Activated effector memory CD4-positive, alpha-beta T cell treated with Interleukin-2 at 50 U/mL for 16 hours (primary cell): ENCODE results near the gene CBX4.
A peak's percentile ranks its signal among the peaks of the same experiment; 100 is the strongest.

Experiments
- DNase-seq: peaks from one replicate; pipeline ENCODE4 v3.0.0-alpha.2; 2020

Gene CBX4

DNA sequence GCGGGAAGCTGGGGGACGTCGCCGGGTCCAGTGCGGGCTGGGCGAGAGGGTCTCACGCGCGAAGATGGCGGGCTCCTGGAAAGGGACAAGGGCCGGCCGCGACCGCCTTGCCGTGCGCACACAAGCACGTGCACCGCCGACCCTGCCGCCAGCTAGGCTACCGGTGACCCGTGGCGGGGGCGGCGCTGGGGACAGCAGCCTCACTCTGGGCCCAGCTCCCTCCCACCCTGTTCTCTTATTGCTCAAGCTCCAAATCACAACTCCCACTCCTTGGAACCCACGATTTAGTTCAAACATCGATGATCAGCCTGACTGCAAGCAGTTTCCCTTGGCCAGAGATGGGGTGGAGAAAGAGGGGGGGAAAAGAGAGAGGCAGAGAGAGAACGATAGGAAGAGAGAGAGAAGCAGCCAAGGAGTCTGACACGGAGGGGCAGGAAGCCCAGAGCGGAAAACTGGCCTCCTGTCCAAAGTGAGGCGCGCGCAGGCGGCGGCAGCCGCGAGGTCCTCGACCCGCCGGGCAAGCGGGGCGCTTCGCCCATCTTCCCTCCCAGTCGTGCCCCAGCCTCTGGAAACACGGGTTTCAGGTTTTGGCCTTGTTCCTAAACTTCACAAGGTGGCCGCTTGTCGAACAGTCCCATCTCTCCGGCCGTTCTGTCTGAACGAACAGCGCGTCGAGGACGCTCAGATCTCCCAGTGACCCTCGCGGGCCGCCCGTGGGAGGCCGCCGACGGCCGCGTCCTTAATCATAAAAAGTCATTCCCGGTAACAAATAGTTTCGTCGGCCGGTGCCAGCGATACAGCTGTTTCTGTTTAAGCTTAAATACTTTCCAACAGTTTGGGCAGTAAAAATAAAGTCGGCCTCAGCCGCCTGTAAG, 40.7 kb downstream of the CBX4 start:
- DNase-seq, result no peak

DNA sequence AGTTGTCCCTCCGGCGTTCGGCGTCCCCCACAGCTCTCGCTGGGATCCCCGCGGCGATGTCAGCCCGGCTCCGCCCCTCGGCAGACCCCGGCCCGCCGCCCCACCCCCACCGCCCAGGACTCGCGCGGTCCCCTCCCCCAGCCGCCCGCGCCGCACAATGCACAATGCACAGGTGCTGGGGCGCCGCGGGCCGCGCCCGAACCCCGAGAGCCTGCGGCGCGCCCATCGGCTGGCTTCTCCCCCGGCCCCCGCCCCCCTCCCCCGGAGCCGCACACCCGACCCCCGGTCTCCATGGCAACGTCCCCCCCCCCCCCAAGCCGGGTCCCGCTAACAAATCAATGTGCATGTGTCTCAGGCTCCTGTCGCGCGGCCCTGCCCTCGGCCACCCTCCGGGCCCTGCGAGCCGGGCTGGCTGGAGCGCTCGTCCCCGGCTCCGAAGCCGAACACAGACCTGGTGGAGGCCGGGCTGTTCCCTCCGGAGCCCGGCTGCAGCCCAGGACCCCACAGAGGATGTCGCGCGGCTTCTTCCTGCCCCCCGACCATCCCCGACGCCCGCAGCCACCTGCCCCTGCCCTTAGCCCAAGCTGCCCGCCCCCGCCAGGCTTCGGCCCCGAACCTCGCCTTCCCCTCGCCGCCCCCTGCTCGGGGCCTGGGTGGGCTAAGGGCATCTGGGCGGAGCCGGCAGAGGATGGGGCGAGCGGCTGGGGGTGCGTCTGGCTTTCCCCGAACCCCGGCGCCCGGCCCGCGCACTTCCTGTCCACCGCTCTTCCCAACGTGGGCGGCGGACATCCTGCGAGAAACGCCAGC, 41.5 kb downstream of the CBX4 start:
- no peak for DNase-seq

DNA sequence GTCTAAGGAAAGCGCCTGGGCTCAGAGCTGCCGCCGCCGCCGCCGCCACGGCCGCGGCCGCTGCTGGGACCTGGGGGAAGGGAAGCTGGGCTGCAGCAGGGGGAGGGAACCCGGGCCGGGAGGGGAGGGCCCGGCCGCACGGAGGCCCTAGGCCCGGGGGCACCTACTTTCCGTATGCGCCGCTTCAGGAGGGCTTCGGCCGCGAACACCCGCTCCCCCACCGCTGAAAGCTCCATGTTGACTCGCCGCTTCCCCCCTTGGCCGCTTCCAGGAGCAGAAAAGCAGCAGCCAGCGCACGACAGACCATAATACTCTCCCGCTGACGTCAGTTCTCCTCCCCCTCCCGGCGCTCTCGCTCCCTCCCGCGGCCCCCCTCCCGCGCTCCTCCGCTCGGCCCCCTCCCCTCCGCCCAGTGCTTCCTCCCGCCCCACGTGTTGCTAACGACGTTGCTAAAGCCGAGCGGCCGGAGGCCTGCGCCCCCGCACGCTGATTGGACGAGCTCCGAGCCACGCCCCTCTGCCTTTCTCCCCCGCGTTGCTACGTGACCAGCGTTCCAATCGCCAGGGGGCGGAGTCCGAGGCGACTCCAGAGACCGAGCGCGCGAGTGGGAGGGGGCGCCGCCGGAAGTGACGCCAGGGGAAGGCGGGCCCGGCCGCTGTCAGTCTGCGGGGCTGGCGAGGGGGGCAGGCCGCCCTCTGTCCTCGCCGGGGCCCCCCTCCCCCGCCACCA, 42.3 kb downstream of the CBX4 start, which contains the start of gene CBX8:
CBX8 (minus strand) TSS at position 315 of the 729 bp plus-strand sequence; CDS start at position 236, 79 bp downstream.
- peak; percentile 97 for DNase-seq

DNA sequence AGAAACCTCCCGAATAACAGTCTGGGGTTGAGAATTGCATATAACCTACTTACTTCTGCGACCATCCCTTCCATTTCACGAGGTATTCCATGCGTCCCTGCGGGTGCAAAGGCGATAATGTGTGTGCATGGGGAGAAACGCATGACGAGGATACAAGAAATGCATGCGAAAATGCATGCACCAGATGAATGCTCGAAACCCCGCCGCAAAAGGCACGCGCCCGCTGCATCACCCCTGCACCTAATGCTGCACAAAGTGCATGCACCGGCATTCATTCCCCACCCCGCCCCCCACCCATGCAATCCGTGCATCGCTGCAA, 42.8 kb downstream of the CBX4 start:
- DNase-seq, result no peak

DNA sequence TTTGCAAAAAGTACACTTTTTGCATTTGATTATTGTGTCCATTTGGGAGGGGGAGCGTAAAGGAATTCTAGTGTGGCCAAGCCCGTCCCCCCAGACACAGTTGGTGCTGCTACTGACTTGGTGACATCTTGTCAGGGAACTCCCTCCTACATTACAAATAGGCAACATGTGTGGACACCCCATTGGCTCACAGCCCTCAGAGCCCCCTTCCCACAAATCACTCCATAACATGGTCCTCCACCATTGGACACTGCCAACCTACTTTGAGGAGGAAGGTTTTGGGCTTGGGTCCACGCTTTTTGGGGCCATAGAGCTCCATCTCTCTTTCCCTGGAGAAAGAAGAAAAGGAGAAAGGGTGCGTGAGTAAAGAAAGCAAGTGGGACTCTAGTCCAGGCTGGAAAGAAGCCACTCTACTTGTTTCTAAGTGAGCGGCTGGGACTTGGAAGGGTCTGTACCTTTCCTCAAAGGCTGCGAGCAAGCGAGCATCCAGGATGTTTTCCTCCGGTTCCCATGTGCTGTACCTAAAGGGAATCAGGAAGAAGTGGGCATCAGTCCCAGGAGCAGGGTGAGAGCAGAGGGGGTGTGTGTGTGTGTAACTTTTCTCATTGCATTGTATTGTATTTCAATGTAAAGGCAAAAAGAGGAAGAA, 43.3 kb downstream of the CBX4 start:
- DNase-seq, result no peak

DNA sequence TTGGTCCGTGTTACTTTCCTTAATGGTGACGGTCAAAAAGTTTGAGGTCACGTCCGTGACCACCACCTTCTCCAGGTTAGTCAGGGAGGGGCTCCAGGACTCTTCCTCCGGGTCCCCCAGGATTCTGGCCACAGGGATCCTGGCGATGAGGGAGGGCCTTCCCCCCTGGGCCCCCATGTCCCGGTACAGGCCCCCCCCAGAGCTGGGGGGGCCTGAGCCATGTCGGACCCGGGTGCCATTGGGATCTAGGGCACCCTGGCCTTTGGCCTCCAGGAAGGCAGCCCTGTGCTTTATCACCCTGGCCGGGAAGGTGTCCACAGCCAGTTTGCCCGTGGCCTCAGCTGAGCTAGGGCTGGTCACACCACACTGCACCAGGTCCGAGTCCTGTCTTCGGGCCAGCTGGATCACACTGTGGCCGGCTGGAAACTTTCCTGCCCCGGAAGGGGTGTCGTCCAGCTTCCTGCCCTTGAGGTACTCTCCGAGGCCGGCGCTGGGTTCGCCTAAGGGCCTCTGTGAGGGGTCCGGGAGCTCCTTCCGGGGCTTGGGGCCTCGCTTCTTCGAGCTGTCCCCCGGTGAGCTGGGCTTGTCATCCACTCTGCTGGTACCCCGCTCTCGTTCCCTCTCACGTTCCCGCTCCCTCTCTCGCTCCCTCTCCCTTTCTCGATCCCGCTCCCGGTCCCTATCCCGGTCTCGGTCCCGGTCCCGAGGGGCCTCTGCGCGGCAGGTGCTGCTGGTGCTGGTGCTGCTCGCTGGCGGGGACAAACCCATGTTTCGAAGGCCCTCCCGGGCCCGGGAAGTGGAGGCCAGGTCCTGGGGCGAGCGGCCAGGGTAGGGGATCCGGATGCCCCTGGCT, 44.4 kb downstream of the CBX4 start:
- no peak for DNase-seq

DNA sequence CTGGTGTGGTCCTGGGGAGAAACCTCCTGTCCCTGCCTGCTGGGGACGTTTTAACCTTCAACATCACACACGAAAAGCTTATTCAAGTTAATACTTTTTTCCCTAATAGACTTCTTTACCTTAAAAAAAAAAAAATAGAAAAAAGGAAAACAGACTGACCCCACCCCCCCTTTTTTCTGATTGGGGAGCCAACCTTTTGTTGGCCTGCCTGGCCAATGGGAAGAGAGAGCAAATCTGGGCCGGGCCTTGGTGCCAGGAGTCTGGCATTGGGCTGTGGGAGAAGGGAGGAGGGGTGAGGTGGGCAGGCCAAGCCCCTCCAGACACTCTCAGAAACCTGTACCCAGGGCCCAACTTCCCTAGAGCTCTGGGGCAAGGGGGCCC, 45.3 kb downstream of the CBX4 start:
- no peak for DNase-seq

DNA sequence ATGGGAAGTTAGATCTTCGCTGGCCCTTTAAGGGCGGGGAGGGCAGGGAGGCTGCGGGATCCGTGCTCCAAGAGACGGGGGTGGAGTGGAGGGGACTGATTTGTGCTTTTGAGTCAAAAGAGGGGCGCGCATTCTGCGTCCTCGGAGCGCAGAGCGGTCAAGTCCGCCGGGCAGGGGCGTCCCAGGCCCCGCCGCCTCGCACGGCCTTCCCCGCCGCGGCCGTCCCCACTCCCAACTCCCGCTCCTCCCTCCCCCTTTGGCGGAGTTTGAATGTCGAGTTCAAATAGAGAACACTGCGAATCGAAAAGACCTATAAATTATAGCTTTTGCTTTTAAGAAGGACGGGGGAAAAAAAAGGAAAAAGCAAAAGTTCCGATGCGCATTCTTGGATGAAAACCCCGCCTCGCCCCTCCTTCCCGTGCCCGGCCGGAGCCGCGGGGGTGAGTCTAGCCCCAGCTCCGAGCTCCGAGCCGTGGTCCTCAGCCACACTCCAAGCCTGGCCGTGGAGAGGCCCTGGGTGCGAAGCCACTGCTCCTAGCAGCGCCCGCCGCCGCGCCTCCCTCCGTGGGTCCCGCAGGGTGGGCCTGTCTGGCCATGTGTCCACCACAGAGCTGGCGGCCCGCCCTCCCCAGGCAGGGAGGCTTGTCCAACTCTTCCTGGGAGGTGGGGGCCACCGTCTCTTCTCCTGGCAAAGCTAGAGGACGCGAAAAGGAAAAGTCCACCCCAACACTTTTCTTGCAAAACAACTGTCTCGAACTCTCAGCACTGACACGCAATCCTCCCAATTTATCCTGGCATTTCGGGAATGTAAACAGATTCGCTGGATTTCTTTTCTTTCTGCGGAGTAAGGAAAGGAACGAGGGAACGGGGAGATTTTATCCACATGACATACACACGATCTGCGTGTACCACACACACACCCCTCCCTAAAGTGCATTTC, 46.0 kb downstream of the CBX4 start:
- no peak for DNase-seq

DNA sequence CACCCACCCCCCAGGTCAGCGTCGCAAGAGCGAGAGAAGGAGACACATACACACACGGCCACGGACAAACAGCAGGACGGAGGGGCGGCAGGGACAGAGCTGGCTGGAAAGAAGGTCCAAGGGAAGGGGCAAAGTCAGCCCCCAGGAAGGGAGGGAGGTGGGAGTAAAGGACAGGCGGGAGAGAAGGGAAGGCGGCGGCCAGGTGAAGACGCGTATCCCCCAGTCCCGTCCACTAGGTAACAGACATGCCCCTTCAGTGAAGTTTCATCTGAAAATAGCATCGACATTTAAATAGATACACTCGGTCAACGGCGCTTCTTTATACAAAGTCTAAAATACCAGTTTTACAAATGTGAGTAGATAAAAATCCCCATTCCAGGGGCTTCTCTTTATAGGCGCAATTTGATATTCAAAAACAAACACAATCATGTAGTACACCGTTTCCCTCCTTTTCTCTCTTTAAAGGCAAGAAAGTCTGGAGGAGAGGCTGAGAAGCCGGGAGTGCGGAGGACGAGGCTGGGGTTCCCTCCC, 46.8 kb downstream of the CBX4 start:
- DNase-seq, result no peak

DNA sequence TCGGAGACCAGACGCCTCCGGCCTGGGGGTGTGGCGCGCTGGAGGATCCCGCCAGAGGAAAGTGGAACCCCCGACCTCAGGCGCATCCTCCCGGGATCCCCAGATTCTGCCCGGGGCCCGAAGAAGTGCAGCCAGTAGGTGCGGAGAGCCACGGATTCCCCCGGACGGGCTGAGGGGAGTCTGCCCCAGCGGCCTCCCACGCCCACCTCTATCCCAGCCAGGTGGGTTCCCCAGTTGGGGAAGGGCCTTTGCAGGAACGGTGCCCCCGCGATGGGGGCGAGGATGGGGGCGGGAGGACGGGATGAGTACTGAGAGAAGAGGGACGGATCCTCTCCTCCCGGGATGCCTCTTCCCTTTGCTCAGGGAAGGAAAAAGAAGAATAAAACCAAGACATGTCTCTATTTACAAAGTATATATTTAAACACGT, 47.5 kb downstream of the CBX4 start:
- DNase-seq, result no peak

DNA sequence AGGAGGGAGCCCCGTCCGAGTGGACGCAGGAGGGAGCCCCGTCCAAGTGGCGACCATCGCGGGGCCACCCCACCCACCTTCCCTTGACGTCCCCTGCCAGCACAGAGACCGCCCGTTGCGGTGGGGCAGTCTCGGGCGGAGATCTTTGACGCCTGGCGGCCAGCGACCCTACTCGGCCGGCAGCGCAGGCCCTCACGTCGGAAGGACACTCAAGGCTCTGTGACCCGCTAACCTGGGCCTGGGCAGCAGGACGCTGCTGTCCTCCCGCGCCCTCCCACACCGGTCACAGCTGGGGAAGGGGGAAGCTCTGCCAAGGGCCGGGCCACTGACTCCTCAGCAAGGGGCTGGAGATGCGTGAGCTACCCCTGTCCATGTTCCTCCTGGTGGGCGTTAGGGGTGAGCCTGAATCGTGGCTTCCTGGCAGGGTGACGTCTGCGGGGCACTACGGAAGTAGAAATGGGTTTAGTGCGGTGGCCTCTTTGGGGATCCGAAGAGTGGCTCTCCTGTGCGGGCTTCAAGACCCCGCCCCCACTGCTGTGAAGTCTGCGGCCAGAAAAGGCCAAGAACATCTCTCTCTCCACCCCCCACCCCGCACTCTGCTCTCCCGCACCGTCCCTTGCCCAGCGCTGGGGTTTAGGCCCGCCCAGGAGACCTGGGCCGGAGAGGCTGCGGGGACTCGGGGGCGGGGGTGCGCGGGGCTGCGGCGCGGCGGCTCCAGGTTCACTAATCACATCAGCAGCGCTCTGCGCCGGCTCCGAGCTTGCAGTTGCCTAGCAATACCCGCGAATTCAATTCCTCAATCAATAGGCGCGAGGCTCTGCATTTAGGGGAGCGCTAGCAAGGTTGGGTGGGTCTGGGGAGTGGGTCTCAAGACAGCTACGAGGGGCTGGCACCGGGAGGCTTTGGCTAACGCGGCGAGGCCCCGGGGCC, 48.2 kb downstream of the CBX4 start:
- DNase-seq, result no peak

DNA sequence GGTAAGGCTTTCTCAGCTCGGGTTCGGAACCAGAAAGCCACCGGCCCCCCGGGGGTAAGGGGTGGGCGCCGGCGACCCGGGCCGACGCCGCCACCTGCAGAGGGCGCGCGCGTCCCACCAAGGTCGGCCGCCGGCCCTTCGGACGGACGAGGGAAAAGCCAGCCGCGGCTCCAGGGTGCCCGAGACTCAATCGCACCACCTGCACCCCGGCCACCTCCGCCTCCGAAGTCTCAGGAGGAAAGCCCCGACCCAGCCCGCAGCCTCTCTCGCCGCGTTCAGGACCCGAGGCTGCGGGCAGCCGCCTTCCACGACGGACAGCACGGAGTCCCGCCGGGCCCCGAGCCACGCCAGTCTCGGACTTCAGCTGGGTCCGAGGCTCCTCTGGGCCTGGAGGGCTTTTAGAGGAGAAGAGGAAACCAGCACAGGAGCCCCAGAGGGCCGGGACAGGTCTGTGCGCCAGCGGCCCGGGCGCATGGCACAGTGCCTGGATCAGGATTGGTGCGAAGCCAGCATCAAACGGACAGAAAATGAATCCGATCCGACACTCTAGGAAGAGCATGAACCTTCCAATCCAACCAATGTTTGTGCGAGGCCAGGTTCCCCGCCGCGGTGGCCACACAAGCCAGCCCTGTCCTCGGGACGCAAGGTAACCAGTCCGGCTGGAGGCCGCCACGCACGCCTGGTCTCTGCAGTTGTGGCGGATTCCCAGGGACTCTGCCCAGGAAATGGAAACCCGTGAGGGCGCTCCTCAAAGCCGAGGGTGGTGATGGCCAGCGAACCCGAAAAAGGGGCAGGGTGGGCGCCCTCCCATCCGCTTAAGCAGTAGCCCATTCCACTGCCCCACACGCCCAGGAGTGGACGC, 49.1 kb downstream of the CBX4 start:
- DNase-seq, result no peak

DNA sequence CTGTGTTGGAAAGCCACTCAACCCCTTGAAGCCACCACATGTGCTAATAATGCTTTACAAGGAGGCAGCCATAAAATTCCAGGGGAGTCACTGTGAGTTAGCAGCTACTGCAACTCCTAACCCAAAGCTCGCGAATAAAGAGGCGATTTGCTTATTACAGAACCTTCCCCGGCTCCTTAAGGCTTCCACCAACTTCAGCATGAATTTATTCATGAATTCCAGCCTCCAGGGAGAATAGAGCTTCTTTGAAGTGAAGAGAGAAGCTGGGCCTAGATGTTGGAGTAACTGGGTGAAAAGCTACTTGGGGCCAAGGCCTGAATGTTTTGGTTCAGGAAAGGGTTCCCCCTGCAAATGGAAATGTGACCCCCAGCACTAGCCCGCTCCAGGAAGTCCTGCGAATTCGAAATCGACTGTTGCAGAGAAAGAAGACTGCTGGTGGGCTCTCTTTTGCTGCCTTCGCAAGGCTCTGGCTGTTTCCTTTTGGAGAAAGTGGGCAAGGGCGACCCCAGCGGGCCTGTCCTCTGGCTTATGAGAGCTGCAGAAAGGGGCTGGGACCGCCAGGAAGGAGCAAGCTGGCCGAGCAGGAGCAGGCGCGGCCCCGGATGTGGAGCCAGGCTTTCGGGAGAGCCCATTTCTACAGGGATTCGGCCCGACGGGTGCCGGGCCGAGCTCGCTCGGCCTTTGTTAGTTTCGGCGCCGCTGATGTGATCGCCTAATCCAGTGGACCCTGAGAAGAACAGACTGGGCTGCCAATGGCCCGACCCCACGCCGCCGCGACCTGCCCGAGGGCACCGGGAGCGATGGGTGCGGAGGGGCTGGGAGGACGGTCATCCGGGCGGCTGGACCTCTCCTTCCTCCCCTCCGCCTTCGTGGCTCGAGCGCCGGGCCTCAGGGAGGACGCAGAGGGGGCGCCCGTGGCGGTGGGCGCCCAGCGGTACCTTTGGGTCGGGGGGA, 50.0 kb downstream of the CBX4 start:
- no peak for DNase-seq

DNA sequence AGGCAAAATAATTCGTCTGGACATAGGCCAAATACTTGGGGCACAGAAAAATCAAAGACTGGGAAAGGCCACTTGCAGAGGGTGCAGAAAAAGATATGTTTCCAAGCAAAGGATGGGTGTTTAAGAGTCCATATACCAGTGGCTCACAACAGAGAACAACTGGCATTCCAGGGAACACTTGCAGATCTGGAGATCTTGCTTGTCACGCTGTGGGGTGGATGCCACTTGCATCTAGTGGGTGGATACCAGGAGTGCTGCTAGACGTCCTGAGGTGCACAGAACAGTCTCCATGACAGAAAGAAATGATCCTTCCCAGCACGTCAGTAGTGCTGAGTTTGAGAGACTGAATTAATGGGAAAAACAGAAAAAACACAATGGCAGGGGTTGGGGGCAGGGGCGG, 50.8 kb downstream of the CBX4 start:
- DNase-seq, result no peak

DNA sequence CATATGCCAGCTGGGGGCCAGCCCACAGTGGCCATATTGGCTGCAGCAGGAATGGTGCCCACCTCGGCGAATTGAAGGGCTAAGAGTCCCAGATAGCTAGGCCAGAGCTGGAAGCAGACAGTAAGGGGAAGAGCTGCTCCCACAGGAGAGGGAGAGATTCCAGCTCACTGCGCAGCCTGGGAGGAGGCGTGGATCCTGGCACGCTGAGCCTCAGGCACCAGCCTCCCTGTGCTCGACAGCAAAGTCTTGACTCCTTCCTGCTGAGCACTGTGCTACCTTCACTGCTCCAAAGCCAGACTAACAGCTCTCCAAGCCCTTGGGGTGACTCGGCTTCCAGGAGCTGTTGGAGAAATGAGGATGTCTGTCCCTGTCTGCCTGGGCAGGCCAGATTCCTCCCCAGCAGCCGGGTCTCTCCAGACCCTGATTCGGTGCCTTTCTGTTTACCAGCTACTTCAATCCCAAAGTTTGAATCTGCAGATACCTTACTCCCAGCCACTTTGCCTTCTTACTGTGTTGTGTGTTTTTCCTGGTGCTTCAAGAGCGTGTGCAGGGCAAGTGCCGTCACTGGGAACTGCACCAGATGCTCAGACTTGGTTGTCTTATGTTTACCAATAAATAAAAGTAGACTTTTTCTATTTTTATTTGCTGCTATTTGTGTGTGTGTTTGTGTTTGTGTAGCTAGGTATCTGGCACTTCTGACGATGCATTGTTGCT, 52.2 kb downstream of the CBX4 start:
- no peak for DNase-seq
